Parathyroid adenoma (tissue), 2 donors: Measurements from ENCODE around the gene VMP1.

ENCODE experiments used
- H2AFZ ChIP-seq: fragments of 300-600 bp; sonication (generic); one replicate; pipeline ENCODE4 v1.7.0; 2017; ENCODE audit warnings: antibody characterized with exemption, mild to moderate bottlenecking
- H3K27ac ChIP-seq: fragments of 300-600 bp; sonication (generic); one replicate; pipeline ENCODE4 v1.7.0; 2017
- H3K27me3 ChIP-seq: fragments of 300-600 bp; sonication (generic); one replicate; pipeline ENCODE4 v1.7.0; 2017; ENCODE audit warnings: low read length; ENCODE audit not compliant: control insufficient read depth, insufficient read depth
- H3K36me3 ChIP-seq: fragments of 300-600 bp; sonication (generic); one replicate; pipeline ENCODE4 v1.7.0; 2017; ENCODE audit warnings: low read length; ENCODE audit not compliant: control insufficient read depth, insufficient read depth
- H3K4me1 ChIP-seq: fragments of 300-600 bp; sonication (generic); one replicate; pipeline ENCODE4 v1.7.0; 2017; ENCODE audit warnings: control low read depth
- H3K4me2 ChIP-seq: fragments of 300-600 bp; sonication (generic); one replicate; pipeline ENCODE4 v1.7.0; 2017; ENCODE audit warnings: low read length
- H3K4me3 ChIP-seq: fragments of 300-600 bp; sonication (generic); one replicate; pipeline ENCODE4 v1.7.0; 2017; ENCODE audit warnings: low read depth, low read length
- H3K79me2 ChIP-seq: fragments of 300-600 bp; sonication (generic); one replicate; pipeline ENCODE4 v1.7.0; 2017; ENCODE audit warnings: control low read depth
- H3K9ac ChIP-seq: fragments of 300-600 bp; sonication (generic); one replicate; pipeline ENCODE4 v1.7.0; 2017; ENCODE audit warnings: mild to moderate bottlenecking
- H3K9me3 ChIP-seq: fragments of 300-600 bp; sonication (generic); one replicate; pipeline ENCODE4 v1.7.0; 2017; ENCODE audit warnings: low read length; ENCODE audit not compliant: control insufficient read depth
- CTCF ChIP-seq: fragments of 300-600 bp; sonication (generic); IDR thresholded peaks from one replicate; pipeline ENCODE4 v1.7.0; 2017; ENCODE audit warnings: antibody characterized with exemption, mild to moderate bottlenecking
- donor health status: primary hyperparathyroidism.

VMP1 gene

GRCh38 chr17:59746849-59747445 is 39.5 kb downstream of the VMP1 start:
- Histone ChIP-seq H3K4me3 (no peak overlapping the region), H3K4me2 (no peak overlapping the region), H3K9me3 (no peaks in the 10 kb centered on the region), H2AFZ (no peak overlapping the region), H3K9ac (no peak overlapping the region), H3K4me1 (no peaks in the 10 kb centered on the region), H3K27ac (no peak overlapping the region), H3K79me2 (no peaks in the 10 kb centered on the region), H3K36me3 (no peaks in the 10 kb centered on the region), H3K27me3 (no peaks in the 10 kb centered on the region)
- peak; percentile 74 for TF ChIP-seq CTCF

- Histone ChIP-seq H3K27ac (no peak overlapping the region), H3K79me2 (no peaks in the 10 kb centered on the region), H3K9ac (no peak overlapping the region), H3K4me2 (no peak overlapping the region), H3K9me3 (no peaks in the 10 kb centered on the region), H3K36me3 (no peaks in the 10 kb centered on the region), H2AFZ (no peak overlapping the region), H3K27me3 (no peaks in the 10 kb centered on the region), H3K4me1 (no peaks in the 10 kb centered on the region), H3K4me3 (no peak overlapping the region)
- no peak for TF ChIP-seq CTCF
Measured at GRCh38 chr17:59748591-59748990, 41.1 kb downstream of the VMP1 start.

- no peak overlapping the region for H3K4me2 ChIP-seq
- no peaks in the 10 kb centered on the region for H3K9me3 ChIP-seq
- no peaks in the 10 kb centered on the region for H3K79me2 ChIP-seq
- H2AFZ ChIP-seq = no peak overlapping the region
- no peak overlapping the region for H3K27ac ChIP-seq
- H3K36me3 ChIP-seq = no peaks in the 10 kb centered on the region
- H3K9ac ChIP-seq = no peak overlapping the region
- no peaks in the 10 kb centered on the region for H3K27me3 ChIP-seq
- no peaks in the 10 kb centered on the region for H3K4me1 ChIP-seq
- H3K4me3 ChIP-seq = no peak overlapping the region
- no peak for TF ChIP-seq CTCF
Measured at GRCh38 chr17:59751955-59752413, 44.5 kb downstream of the VMP1 start.

- Histone ChIP-seq H3K27me3 (no peaks in the 10 kb centered on the region), H3K4me3 (no peak overlapping the region), H3K4me2 (no peak overlapping the region), H3K9ac (no peak overlapping the region), H3K79me2 (no peaks in the 10 kb centered on the region), H3K36me3 (no peaks in the 10 kb centered on the region), H3K9me3 (no peaks in the 10 kb centered on the region), H3K27ac (no peak overlapping the region), H2AFZ (no peak overlapping the region), H3K4me1 (no peaks in the 10 kb centered on the region)
- TF ChIP-seq CTCF = no peak
Measured at GRCh38 chr17:59752446-59752845, 45.0 kb downstream of the VMP1 start.

- Histone ChIP-seq H3K9me3 (no peaks in the 10 kb centered on the region), H3K9ac (no peak overlapping the region), H2AFZ (no peak overlapping the region), H3K4me3 (no peak overlapping the region), H3K27me3 (no peaks in the 10 kb centered on the region), H3K27ac (no peak overlapping the region), H3K79me2 (no peaks in the 10 kb centered on the region), H3K4me2 (no peak overlapping the region), H3K36me3 (no peaks in the 10 kb centered on the region), H3K4me1 (no peaks in the 10 kb centered on the region)
- TF ChIP-seq CTCF = no peak
Measured at GRCh38 chr17:59752922-59753321, 45.5 kb downstream of the VMP1 start.
